Activated CD4-positive, alpha-beta T cell treated with anti-CD3 and anti-CD28 coated beads, Interleukin-2, amount 50 U/mL, for 16 hours (primary cell): ENCODE measurements around the gene PRKACA.
A peak's percentile ranks its signal among the peaks of the same experiment; 100 is the strongest.

ENCODE experiments used
- DNase-seq: peaks from one replicate; pipeline ENCODE4 v3.0.0-alpha.2; 2020

The PRKACA gene

DNA sequence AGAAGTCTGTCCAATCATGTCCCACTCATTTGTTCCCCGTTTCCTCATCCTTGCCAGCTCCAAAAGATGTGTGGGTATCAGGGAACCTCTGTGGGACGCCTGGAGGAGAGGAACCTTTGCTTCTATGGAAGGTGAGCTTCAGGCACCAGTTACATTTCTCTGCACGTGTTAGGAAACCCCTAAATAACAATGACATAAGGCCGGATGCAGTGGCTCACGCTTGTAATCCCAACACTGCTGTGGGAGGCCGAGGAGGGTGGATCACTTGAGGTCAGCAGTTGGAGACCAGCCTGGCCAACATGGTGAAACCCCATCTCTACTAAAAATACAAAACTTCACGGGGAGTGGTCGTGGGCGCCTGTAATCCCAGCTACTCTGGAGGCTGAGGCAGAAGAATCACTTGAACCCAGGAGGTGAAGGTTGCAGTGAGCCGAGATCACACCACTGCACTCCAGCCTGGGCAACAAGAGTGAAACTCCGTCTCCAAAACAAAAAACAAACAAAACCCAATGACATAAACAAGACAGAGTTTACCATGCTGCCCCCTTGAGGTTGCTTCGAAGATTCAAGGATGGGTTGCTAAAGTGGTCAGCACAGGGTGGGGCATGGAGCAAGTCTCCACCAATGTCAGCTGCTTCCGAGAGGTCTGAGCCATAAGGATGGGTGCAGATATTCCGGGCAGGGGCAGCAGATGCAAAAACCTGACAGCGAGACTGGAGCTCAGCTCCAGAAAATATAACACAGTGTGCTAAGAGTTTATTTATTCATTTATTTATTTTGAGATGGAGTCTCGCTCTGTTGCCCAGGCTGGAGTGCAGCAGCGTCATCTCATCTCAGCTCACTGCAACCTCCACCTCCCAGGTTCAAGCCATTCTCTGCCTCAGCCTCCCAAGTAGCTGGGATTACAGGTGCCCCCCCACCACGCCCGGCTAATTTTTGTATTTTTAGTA is 74.6 kb downstream of the PRKACA start:
- DNase-seq: peak; percentile 60
